ENCODE measurements around the gene GTPBP1. TPM values are rescaled to one million over a fixed set of nuclear protein-coding genes. Genes with fewer than 3 reads are reported as not detected.

Gene GTPBP1
- total RNA-seq, 1 experiment from 2014 or later, result 28.1 TPM

DNA sequence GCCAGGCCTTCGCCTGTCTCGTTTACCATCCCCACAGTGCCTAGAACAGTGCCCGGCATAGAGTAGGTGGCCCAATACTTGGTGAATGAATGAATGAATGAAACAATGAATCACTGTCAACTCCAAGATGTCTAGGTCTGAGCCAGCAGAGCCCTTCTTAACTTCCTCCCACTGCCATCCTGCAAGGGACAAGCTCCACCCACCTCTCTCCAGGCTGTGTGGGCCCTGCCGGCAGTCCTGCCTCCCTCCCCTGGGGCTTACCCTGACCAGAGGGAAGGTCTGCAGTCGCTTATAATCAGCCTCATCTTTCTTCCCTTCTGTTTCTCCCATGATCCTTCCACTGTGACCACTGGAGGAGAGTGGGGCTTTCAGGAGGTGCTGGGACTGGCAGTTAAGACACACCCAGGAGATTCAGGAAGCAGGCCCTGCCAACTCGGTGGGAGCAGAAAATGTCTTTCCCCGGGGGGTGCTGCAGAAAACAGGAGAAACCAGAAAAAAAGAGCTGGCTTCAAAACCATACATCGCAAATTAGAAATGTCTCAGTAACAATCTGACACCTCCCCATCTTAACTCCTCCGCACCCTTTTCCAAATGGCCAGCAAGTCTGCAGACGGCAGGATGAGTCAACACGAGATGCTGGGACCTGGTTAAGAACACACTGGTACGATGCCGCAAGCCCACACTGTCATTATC lies 76.8 kb downstream of the GTPBP1 start:
- no peak for DNase-seq
- H3K9me3 ChIP-seq (replicated peaks), result no peaks in the 10 kb centered on the region
- H3K27me3 ChIP-seq, result no peaks in the 10 kb centered on the region
- no peaks in the 10 kb centered on the region for H3K36me3 ChIP-seq
- no peak overlapping the region for H3K4me3 ChIP-seq
- no peak overlapping the region for H3K27ac ChIP-seq
- H3K4me1 ChIP-seq, result no peaks in the 10 kb centered on the region

Other genes starting within 250 kb of the GTPBP1 start
- 2.2 and 2.3 TPM in 2 replicates for gene KDELR3, start 237.8 kb upstream of the GTPBP1 start, total RNA-seq (2014; rRNA removed; shearing (Covaris generic))
- gene DDX17, start 199.6 kb upstream of the GTPBP1 start, total RNA-seq (2014; rRNA removed; shearing (Covaris generic)), result 302 and 356 TPM in 2 replicates
- gene DMC1, start 135.8 kb upstream of the GTPBP1 start, total RNA-seq (2014; rRNA removed; shearing (Covaris generic)), result not detected in 2 replicates
- 0.47 and 0.66 TPM in 2 replicates for gene FAM227A, start 49.6 kb upstream of the GTPBP1 start, total RNA-seq (2014; rRNA removed; shearing (Covaris generic))
- gene CBY1, start 49.3 kb upstream of the GTPBP1 start, total RNA-seq (2014; rRNA removed; shearing (Covaris generic)), result 8.2 and 9.9 TPM in 2 replicates
- gene TOMM22, start 24.0 kb upstream of the GTPBP1 start, total RNA-seq (2014; rRNA removed; shearing (Covaris generic)), result 79.0 and 84.3 TPM in 2 replicates
- gene JOSD1, start 5.0 kb upstream of the GTPBP1 start, total RNA-seq (2014; rRNA removed; shearing (Covaris generic)), result 25.9 and 26.5 TPM in 2 replicates
- gene SUN2, start 50.1 kb downstream of the GTPBP1 start, total RNA-seq (2014; rRNA removed; shearing (Covaris generic)), result 67.3 TPM in 2 replicates
- 4.3 and 4.7 TPM in 2 replicates for gene DNAL4, start 88.2 kb downstream of the GTPBP1 start, total RNA-seq (2014; rRNA removed; shearing (Covaris generic))
- 0.08 and 0.10 TPM in 2 replicates for gene NPTXR, start 138.1 kb downstream of the GTPBP1 start, total RNA-seq (2014; rRNA removed; shearing (Covaris generic))
- gene CBX6, start 166.3 kb downstream of the GTPBP1 start, total RNA-seq (2014; rRNA removed; shearing (Covaris generic)), result 37.7 and 40.5 TPM in 2 replicates

Measured in SJCRH30 (cell line).